ENCODE results near the gene REG1A. TPM values are rescaled to one million over a fixed set of nuclear protein-coding genes. Genes with fewer than 3 reads are reported as not detected.

Gene REG1A
- total RNA-seq, 1 donor, result not detected

- TF ChIP-seq CTCF (IDR thresholded peaks at IDR 0.05; ENCODE audit: insufficient read depth, low read depth, low read length), result no peak
- DNase-seq (ENCODE audit: low read depth), result no peak
- no peak overlapping the region for H3K4me3 ChIP-seq (ENCODE audit: low read depth, low read length)
Observed at GRCh38 chr2:79086255-79086654, 34.0 kb upstream of the REG1A start.

- no peak within 1 kb of the TSS for H3K4me3 ChIP-seq (ENCODE audit: low read depth, low read length)
- no peak for DNase-seq (ENCODE audit: low read depth)
- TF ChIP-seq CTCF (IDR thresholded peaks at IDR 0.05; ENCODE audit: insufficient read depth, low read depth, low read length), result no peak
Observed at GRCh38 chr2:79087785-79088364, 32.4 kb upstream of the REG1A start, which contains the start of gene REG1B. REG1B (minus strand) TSS chr2:79087993; CDS start chr2:79087612, 381 bp downstream.

- TF ChIP-seq CTCF (IDR thresholded peaks at IDR 0.05; ENCODE audit: insufficient read depth, low read depth, low read length), result no peak
- no peak for DNase-seq (ENCODE audit: low read depth)
- H3K4me3 ChIP-seq (ENCODE audit: low read depth, low read length), result no peak overlapping the region
Observed at GRCh38 chr2:79090693-79091092, 29.6 kb upstream of the REG1A start.

GRCh38 chr2:79097843-79098242, 22.4 kb upstream of the REG1A start:
- no peak for DNase-seq (ENCODE audit: low read depth)
- TF ChIP-seq CTCF (IDR thresholded peaks at IDR 0.05; ENCODE audit: insufficient read depth, low read depth, low read length), result no peak
- H3K4me3 ChIP-seq (ENCODE audit: low read depth, low read length), result no peak overlapping the region

GRCh38 chr2:79099140-79099686, 21.1 kb upstream of the REG1A start:
- no peak overlapping the region for H3K4me3 ChIP-seq (ENCODE audit: low read depth, low read length)
- no peak for DNase-seq (ENCODE audit: low read depth)
- TF ChIP-seq CTCF (IDR thresholded peaks at IDR 0.05; ENCODE audit: insufficient read depth, low read depth, low read length), result no peak

GRCh38 chr2:79100285-79100684, 20.0 kb upstream of the REG1A start:
- H3K4me3 ChIP-seq (ENCODE audit: low read depth, low read length), result no peak overlapping the region
- no peak for TF ChIP-seq CTCF (IDR thresholded peaks at IDR 0.05; ENCODE audit: insufficient read depth, low read depth, low read length)
- no peak for DNase-seq (ENCODE audit: low read depth)

GRCh38 chr2:79101024-79101423, 19.3 kb upstream of the REG1A start:
- no peak for DNase-seq (ENCODE audit: low read depth)
- no peak for TF ChIP-seq CTCF (IDR thresholded peaks at IDR 0.05; ENCODE audit: insufficient read depth, low read depth, low read length)
- H3K4me3 ChIP-seq (ENCODE audit: low read depth, low read length), result no peak overlapping the region
